ENCODE data around the gene LMO1. TPM values are rescaled to one million over a fixed set of nuclear protein-coding genes. Genes with fewer than 3 reads are reported as not detected.

Gene LMO1
- total and polyA plus RNA-seq, 9 of the 15 experiments (the other 6 are each of a cell fraction or from before 2014, with no cell fraction given), result not detected

GRCh38 chr11:8206251-8207079 lies 57.2 kb downstream of the LMO1 start (continued):
- TF ChIP-seq TRIM25 (IDR thresholded peaks at IDR 0.05; ENCODE audit: borderline replicate concordance) (no peak), BHLHE40 (IDR thresholded peaks at IDR 0.05; ENCODE audit: low read length) (peak; percentile 80), POLR3G (IDR thresholded peaks at IDR 0.05; ENCODE audit: extremely low read depth, insufficient read length, insufficient replicate concordance) (no peak), ZZZ3 (IDR thresholded peaks at IDR 0.05) (no peak)
- TF ChIP-seq, protein P1, sequence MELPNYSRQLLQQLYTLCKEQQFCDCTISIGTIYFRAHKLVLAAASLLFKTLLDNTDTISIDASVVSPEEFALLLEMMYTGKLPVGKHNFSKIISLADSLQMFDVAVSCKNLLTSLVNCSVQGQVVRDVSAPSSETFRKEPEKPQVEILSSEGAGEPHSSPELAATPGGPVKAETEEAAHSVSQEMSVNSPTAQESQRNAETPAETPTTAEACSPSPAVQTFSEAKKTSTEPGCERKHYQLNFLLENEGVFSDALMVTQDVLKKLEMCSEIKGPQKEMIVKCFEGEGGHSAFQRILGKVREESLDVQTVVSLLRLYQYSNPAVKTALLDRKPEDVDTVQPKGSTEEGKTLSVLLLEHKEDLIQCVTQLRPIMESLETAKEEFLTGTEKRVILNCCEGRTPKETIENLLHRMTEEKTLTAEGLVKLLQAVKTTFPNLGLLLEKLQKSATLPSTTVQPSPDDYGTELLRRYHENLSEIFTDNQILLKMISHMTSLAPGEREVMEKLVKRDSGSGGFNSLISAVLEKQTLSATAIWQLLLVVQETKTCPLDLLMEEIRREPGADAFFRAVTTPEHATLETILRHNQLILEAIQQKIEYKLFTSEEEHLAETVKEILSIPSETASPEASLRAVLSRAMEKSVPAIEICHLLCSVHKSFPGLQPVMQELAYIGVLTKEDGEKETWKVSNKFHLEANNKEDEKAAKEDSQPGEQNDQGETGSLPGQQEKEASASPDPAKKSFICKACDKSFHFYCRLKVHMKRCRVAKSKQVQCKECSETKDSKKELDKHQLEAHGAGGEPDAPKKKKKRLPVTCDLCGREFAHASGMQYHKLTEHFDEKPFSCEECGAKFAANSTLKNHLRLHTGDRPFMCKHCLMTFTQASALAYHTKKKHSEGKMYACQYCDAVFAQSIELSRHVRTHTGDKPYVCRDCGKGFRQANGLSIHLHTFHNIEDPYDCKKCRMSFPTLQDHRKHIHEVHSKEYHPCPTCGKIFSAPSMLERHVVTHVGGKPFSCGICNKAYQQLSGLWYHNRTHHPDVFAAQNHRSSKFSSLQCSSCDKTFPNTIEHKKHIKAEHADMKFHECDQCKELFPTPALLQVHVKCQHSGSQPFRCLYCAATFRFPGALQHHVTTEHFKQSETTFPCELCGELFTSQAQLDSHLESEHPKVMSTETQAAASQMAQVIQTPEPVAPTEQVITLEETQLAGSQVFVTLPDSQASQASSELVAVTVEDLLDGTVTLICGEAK (IDR thresholded peaks at IDR 0.05), result no peak
- TF ChIP-seq, protein P1 (CRISPR knock-in tag; IDR thresholded peaks at IDR 0.05), result no peak
- TF ChIP-seq, protein P2, sequence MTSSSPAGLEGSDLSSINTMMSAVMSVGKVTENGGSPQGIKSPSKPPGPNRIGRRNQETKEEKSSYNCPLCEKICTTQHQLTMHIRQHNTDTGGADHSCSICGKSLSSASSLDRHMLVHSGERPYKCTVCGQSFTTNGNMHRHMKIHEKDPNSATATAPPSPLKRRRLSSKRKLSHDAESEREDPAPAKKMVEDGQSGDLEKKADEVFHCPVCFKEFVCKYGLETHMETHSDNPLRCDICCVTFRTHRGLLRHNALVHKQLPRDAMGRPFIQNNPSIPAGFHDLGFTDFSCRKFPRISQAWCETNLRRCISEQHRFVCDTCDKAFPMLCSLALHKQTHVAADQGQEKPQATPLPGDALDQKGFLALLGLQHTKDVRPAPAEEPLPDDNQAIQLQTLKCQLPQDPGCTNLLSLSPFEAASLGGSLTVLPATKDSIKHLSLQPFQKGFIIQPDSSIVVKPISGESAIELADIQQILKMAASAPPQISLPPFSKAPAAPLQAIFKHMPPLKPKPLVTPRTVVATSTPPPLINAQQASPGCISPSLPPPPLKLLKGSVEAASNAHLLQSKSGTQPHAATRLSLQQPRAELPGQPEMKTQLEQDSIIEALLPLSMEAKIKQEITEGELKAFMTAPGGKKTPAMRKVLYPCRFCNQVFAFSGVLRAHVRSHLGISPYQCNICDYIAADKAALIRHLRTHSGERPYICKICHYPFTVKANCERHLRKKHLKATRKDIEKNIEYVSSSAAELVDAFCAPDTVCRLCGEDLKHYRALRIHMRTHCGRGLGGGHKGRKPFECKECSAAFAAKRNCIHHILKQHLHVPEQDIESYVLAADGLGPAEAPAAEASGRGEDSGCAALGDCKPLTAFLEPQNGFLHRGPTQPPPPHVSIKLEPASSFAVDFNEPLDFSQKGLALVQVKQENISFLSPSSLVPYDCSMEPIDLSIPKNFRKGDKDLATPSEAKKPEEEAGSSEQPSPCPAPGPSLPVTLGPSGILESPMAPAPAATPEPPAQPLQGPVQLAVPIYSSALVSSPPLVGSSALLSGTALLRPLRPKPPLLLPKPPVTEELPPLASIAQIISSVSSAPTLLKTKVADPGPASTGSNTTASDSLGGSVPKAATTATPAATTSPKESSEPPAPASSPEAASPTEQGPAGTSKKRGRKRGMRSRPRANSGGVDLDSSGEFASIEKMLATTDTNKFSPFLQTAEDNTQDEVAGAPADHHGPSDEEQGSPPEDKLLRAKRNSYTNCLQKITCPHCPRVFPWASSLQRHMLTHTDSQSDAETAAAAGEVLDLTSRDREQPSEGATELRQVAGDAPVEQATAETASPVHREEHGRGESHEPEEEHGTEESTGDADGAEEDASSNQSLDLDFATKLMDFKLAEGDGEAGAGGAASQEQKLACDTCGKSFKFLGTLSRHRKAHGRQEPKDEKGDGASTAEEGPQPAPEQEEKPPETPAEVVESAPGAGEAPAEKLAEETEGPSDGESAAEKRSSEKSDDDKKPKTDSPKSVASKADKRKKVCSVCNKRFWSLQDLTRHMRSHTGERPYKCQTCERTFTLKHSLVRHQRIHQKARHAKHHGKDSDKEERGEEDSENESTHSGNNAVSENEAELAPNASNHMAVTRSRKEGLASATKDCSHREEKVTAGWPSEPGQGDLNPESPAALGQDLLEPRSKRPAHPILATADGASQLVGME (CRISPR knock-in tag; IDR thresholded peaks at IDR 0.05), result 0 out of 2 replicates have a peak, but pooled peaks have one; percentile 20
